ENCODE data around the gene CEP164. TPM values are rescaled to one million over a fixed set of nuclear protein-coding genes. Genes with fewer than 3 reads are reported as not detected.

The CEP164 gene
- total RNA-seq, 1 experiment from 2014 or later = 22.2 TPM

DNA sequence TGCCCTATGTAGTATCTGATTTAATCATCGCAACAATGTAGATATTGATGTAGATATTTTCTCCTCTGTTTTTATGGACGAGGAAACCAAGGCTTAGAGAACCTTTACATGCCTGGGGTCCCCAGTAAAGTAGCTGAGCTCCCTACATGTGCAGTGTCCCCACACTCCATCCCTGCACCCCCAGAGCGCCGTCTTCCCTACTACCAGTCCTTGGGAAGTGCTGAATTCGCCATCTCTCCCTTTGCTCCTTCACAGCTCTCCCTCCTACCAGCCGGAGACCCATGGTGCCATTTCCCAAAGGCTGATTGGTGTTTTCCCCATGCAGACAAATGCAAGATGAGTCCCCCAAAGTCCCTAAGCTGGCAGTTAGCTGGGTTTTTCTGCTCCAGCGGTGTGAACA lies 86.0 kb downstream of the CEP164 start:
- Histone ChIP-seq H3K27ac (ENCODE audit: low read depth, low read length) (no peak overlapping the region), H3K36me3 (ENCODE audit: control insufficient read depth in 1 of 2, insufficient read depth in 2 of 2, low read length in 2 of 2) (no peaks in the 10 kb centered on the region), H3K27me3 (ENCODE audit: insufficient read depth, low read length) (no peaks in the 10 kb centered on the region), H3K9me2 (ENCODE audit: insufficient read depth) (no peaks in the 10 kb centered on the region), H3K9ac (ENCODE audit: low read length) (no peak overlapping the region), H3K4me2 (ENCODE audit: low read length) (no peak overlapping the region), H3K4me1 (ENCODE audit: control insufficient read depth in 1 of 2, insufficient read depth in 2 of 2, low read length in 2 of 2) (no peaks in the 10 kb centered on the region), H3K9me3 (ENCODE audit: control insufficient read depth in 1 of 2, insufficient read depth in 1 of 2, low read depth in 1 of 2, low read length in 2 of 2) (no peaks in the 10 kb centered on the region), H3K79me2 (ENCODE audit: insufficient read depth, low read length) (no peaks in the 10 kb centered on the region), H4K20me1 (ENCODE audit: insufficient read depth) (no peaks in the 10 kb centered on the region), H3K4me3 (replicated peaks in 1 of 2; ENCODE audit: low read depth in 1 of 2, low read length in 2 of 2) (no peak overlapping the region), H2AFZ (ENCODE audit: low read depth, low read length, poor library complexity, severe bottlenecking) (no peak overlapping the region)
- DNase-seq (ENCODE audit: low read depth, low spot score) = no peak
- POLR2A ChIA-PET = no interaction called here
- TF ChIP-seq, protein P1, sequence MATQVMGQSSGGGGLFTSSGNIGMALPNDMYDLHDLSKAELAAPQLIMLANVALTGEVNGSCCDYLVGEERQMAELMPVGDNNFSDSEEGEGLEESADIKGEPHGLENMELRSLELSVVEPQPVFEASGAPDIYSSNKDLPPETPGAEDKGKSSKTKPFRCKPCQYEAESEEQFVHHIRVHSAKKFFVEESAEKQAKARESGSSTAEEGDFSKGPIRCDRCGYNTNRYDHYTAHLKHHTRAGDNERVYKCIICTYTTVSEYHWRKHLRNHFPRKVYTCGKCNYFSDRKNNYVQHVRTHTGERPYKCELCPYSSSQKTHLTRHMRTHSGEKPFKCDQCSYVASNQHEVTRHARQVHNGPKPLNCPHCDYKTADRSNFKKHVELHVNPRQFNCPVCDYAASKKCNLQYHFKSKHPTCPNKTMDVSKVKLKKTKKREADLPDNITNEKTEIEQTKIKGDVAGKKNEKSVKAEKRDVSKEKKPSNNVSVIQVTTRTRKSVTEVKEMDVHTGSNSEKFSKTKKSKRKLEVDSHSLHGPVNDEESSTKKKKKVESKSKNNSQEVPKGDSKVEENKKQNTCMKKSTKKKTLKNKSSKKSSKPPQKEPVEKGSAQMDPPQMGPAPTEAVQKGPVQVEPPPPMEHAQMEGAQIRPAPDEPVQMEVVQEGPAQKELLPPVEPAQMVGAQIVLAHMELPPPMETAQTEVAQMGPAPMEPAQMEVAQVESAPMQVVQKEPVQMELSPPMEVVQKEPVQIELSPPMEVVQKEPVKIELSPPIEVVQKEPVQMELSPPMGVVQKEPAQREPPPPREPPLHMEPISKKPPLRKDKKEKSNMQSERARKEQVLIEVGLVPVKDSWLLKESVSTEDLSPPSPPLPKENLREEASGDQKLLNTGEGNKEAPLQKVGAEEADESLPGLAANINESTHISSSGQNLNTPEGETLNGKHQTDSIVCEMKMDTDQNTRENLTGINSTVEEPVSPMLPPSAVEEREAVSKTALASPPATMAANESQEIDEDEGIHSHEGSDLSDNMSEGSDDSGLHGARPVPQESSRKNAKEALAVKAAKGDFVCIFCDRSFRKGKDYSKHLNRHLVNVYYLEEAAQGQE (IDR thresholded peaks at IDR 0.05; ENCODE audit: low read depth) = no peak
- TF ChIP-seq EZH2phosphoT487 (IDR thresholded peaks at IDR 0.05; ENCODE audit: borderline replicate concordance) (no peak), SIN3A (IDR thresholded peaks at IDR 0.05; ENCODE audit: low read depth) (no peak), YY1 (IDR thresholded peaks at IDR 0.05; ENCODE audit: extremely low read depth, insufficient replicate concordance, low read depth, low read length) (no peak), ELF1 (IDR thresholded peaks at IDR 0.05; ENCODE audit: borderline replicate concordance, low read depth) (no peak)
- TF ChIP-seq, protein P2, sequence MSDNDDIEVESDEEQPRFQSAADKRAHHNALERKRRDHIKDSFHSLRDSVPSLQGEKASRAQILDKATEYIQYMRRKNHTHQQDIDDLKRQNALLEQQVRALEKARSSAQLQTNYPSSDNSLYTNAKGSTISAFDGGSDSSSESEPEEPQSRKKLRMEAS (IDR thresholded peaks at IDR 0.05) = no peak
- CTCF ChIA-PET = no interaction called here
- BruUV-seq (replicated peaks) = no TSS peak
- RAD21 ChIA-PET (ENCODE audit: low non-redundant PET in 1 of 2, low total read pairs in 2 of 2, uncharacterized antibody in 2 of 2, unreplicated experiment in 2 of 2) = no interaction called here
- no peak for ATAC-seq
- intact Hi-C loops (cut with micrococcal nuclease) = no loop called here

- Histone ChIP-seq H3K27me3 (ENCODE audit: insufficient read depth, low read length) (no peaks in the 10 kb centered on the region), H2AFZ (ENCODE audit: low read depth, low read length, poor library complexity, severe bottlenecking) (no peak overlapping the region), H3K9ac (ENCODE audit: low read length) (no peak overlapping the region), H4K20me1 (ENCODE audit: insufficient read depth) (no peaks in the 10 kb centered on the region), H3K36me3 (ENCODE audit: control insufficient read depth in 1 of 2, insufficient read depth in 2 of 2, low read length in 2 of 2) (no peaks in the 10 kb centered on the region), H3K9me2 (ENCODE audit: insufficient read depth) (no peaks in the 10 kb centered on the region), H3K79me2 (ENCODE audit: insufficient read depth, low read length) (no peaks in the 10 kb centered on the region), H3K4me3 (replicated peaks in 1 of 2; ENCODE audit: low read depth in 1 of 2, low read length in 2 of 2) (no peak overlapping the region), H3K4me1 (ENCODE audit: control insufficient read depth in 1 of 2, insufficient read depth in 2 of 2, low read length in 2 of 2) (no peaks in the 10 kb centered on the region), H3K4me2 (ENCODE audit: low read length) (no peak overlapping the region), H3K9me3 (ENCODE audit: control insufficient read depth in 1 of 2, insufficient read depth in 1 of 2, low read depth in 1 of 2, low read length in 2 of 2) (no peaks in the 10 kb centered on the region), H3K27ac (ENCODE audit: low read depth, low read length) (no peak overlapping the region)
- DNase-seq (ENCODE audit: low read depth, low spot score) (no peak), ATAC-seq (no peak)
- intact Hi-C loops (cut with micrococcal nuclease) = no loop called here
- CTCF ChIA-PET = no interaction called here
- no TSS peak for BruUV-seq (replicated peaks)
- RAD21 ChIA-PET (ENCODE audit: low non-redundant PET in 1 of 2, low total read pairs in 2 of 2, uncharacterized antibody in 2 of 2, unreplicated experiment in 2 of 2) = no interaction called here
- TF ChIP-seq JUND (IDR thresholded peaks at IDR 0.05) (no peak), POLR2AphosphoS5 (IDR thresholded peaks at IDR 0.05; ENCODE audit: low read depth, low read length) (no peak), ELF1 (IDR thresholded peaks at IDR 0.05; ENCODE audit: borderline replicate concordance, low read depth) (no peak), EGR1 (IDR thresholded peaks at IDR 0.05; ENCODE audit: low read depth) (no peak)
- POLR2A ChIA-PET = no interaction called here
These were observed 87.1 kb downstream of the CEP164 start for GRCh38 chr11:117414724-117415123.
